NCI-H748 (cell line): Measurements from ENCODE around the gene ENTPD8.

Experiments used
- DNase-seq: peaks from one replicate; lab custom pipeline; 2025; ENCODE audit not compliant: unreplicated experiment; lab: John Stamatoyannopoulos, UW

The ENTPD8 gene, protein sequence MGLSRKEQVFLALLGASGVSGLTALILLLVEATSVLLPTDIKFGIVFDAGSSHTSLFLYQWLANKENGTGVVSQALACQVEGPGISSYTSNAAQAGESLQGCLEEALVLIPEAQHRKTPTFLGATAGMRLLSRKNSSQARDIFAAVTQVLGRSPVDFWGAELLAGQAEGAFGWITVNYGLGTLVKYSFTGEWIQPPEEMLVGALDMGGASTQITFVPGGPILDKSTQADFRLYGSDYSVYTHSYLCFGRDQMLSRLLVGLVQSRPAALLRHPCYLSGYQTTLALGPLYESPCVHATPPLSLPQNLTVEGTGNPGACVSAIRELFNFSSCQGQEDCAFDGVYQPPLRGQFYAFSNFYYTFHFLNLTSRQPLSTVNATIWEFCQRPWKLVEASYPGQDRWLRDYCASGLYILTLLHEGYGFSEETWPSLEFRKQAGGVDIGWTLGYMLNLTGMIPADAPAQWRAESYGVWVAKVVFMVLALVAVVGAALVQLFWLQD

DNA sequence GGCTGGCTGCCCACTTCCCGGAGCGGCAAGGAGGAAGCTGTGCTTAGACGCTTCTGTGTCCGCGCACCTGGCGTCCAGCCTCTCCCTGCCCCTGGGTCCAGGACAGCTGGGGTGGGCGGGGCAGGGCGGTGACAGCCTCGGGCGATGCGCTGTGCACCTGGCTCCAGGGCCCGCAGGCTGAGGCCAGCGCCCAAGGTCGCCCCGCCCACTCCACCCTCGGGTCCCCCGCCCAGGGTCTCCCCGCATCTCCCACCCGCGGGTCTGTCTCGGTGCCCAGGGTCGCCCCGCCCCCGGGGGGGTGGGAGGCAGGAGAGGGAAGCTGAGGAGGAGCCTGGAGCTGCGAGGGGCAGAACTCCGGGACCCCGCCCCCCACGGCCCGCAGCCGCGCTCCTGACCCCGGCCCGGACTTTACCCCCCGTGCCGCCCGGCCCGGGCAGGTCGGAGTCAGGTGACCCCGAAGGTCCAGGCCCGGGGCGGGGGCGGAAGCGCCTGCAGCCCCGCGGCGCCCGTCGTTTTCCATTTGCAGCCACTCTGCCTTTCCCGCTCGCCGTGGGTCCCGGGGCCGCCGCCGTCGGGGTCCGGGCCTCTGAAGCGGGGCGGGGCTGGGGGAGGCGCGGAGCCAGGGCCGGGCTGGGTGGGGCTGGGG, at the start of gene ENTPD8:
ENTPD8 (minus strand) TSS at position 69 of the 646 bp plus-strand sequence. CDS start 3,072 bp downstream, outside the sequence.
- peak; percentile 96 for DNase-seq

DNA sequence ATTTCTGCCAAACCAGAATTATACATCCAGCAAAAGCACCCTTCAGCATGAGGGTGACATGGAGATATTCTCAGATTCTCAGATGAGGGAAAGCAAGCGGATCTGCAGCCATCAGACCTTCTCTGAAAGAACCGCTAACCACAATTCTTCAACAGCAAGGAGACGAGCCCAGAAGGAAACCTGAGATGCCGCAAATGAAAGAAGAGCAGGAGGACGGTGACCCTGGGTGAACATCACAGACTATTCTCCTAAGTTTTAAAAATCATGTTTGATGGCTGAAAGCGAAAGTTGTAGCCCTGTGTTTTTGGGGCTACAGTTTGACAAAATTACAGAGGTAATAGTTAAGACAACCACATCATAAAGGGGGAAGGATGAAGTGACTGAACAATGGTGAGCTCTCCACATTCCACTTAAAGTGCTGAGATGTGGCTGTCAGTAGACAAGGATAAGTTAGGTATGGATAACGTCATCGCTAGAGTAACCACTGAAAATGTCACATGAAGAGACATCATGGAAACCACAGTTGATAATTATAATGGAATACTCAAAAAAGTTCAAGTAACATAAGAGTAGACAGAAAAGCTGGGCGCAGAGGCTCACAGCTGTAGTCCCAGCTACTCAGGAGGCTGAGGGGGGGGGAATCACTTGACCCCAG, 49.5 kb upstream of the ENTPD8 start:
- DNase-seq, result no peak

DNA sequence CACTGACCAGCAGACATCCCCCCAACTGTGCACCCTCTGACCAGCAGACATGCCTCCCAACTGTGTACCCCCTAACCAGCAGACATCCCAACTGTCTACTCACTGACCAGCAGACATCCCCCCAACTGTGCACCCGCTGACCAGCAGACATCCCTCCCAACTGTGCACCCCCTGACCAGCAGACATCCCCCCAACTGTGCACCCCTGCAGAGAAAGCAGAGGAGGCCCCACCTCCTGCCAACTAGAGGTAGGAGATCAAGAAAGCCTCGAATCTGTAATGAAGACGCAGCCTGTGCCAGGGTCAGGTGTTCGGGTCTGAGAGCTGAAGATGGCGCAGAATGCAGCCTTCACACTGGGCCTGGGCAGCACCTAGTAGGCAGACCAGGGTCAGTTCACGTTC, 47.7 kb upstream of the ENTPD8 start:
- DNase-seq, result no peak

DNA sequence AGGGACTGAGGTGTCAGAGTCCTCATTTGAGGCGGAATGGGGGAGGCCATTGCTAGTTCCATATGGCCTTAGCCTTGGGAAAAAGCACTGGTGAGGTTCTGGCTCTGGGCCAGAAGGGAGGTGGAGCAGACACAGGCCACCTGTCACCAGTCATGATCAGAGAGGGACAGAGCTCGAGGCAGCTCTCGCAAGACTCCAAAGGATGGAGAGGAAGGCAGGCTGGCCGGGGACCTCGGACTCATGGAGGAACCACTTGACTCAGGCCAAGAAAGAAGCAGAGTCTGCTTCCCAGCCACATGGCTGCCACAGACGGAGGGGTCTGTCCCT, 47.1 kb upstream of the ENTPD8 start:
- DNase-seq, result peak; percentile 80

DNA sequence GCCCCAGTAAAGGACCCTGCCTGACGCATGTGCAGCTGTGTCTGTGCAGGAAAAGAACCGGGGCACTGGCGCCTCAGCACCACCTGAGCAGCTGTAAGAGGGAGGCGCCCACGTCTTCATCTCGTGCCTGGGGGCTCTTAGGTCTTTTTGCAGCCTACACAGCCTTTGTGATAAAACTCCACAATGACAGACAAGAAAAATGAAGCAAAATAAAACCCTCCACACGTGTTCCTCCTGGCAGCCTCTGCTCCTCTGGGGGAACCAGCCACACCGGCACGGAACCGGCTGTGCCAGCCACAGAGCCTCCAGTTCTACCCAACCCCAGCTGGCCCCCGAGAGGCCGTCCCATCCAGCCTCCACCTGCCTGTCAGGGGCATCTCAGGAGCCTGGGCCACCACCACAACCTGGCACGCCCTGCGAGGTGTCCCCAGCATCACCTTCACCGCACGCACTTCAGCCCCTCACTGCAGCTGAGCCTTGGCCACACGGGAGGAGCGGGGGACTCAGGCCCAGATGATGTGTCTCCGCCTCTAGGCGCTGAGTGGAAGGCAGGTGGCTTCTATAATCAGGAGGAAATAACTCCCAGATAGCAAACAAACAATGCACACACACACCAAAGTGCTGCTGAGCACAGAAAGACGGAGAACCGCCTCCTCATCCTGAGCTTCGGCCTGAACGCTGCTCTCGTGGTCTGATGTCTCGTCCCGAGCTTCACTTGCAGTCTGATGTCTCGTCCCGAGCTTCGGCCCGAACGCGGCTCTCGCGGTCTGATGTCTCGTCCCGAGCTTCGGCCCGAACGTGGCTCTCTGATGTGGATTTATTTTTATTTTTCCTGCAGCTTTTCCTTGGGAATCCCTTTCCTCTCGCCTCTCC, 46.5 kb upstream of the ENTPD8 start:
- peak; percentile 92 for DNase-seq

DNA sequence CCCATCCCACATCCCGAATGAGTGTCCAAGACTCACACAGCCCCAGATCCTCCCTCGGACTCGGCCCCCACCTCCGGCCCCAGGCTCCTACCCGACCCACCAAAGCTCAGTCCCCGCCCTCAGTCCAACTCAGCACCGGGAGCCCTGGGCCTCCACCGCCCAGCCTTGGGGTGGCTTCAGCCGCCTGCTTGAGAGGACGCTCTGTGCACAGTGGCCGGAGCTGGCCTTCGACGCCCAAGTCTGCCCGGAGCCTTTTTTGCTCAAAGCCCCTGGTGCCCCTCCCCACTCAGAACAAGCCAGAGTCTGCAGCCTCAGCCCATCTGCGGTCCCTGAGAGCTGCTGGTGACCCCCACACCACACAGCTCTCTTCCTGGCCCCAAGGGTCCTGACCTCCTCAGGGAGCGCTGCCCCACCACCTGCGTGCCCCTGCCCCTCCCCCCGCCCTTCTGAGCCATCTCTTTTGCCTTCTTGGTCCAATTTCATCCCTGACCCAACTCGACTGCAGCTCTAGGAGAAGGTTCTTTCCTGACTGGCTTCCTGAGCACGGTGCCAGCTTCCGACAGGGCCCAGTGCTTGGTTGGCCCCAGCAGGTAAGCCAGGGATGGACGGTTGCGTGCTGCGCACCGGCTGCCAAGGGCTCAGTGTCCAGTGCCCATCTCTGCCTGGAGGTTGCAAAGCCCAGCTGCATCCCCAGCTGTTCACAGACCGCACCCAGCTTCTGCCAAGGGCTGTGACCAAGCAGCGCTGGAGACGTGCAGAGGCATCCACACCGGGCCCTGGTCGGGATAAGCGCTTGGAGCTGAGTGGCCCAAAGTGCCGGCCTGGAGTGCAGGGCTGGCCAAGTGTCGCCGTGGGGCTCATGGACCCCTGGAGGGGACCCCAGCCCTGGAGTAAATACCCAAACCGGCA, 45.6 kb upstream of the ENTPD8 start:
- DNase-seq, result no peak

DNA sequence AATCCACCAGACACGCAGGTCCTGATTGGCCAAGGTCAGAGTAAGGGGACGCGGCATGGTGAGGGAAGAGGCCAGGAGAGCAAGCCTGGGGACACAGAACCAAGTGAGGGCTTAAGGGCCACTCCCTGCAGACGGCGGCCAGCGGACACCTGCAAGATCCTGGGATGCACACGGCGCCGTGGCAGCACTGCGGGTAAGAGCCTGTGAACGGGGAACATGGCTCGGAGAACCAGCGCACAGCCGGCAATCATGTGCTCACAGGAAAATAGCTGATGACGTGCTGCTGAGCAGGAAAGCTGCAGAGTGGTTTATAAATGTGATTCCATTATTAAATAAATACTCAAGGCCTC, 45.0 kb upstream of the ENTPD8 start:
- no peak for DNase-seq

DNA sequence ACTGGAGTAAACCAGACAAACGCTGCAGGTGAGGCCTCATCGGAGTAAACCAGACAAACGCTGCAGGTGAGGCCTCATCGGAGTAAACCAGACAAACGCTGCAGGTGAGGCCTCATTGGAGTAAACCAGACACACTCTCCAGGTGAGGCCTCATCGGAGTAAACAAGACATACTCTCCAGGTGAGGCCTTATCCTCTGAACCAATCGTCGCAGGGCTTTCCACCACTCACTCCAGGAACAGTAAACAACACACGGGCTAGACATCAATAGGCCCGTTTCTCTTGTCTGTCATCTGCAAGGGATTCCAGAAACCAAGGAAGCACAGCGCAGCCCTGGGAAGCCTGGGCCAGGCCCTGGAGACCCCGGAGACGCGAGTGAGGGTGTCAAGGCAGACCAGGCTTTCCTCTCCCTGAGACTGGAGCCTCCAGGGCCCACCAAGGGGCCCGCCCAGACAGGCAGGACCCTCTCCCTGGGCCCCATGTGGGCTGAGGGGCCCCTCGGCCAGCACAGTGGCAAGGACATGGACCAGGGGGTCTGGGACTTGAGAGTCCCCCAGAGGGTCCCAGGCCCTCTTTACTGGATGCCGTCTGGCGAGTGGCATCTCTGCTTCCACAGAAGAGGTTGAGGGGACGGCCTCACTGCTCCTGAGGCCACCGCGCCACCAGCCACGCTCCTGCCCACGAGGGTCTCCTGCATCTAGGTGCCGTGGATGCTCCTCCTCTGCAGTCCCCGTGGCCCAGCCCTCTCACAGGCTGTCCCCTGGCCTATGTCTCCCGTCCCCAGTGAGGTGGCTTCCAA, 44.4 kb upstream of the ENTPD8 start:
- DNase-seq, result peak; percentile 71

DNA sequence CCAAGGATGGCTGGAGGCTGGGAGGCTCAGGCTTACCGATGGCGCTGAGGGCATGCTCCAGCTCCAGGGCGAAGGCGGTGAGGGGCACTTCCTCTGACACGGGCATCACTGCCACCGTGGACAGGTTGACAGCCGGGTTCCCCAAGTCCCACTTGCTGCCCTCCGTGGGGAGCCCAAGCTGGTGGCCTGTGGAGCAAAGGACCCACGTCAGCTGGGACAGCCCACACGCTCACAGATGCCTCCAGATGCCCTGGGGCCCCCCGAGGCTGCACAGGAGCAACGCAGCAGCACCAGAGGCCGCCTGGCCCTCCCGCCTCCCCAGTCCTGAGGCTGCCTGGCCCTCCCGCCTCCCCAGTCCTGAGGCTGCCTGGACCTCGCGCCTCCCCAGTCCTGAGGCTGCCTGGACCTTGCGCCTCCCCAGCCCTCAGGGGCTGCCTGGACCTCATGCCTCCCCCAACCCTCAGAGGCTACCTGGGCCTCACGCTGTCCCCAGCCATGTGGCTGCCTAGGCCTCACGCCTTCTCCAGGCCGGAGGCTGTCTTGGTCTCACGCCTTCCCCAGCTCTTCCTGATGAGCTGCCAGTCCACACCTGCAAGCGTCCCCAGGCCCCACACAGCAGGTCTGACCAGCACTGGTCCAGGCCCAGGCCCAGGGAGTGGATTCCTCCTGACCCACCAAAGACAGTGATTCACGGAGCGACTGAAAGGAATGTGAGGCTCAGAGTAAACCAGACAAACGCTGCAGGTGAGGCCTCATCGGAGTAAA, 43.6 kb upstream of the ENTPD8 start:
- no peak for DNase-seq

DNA sequence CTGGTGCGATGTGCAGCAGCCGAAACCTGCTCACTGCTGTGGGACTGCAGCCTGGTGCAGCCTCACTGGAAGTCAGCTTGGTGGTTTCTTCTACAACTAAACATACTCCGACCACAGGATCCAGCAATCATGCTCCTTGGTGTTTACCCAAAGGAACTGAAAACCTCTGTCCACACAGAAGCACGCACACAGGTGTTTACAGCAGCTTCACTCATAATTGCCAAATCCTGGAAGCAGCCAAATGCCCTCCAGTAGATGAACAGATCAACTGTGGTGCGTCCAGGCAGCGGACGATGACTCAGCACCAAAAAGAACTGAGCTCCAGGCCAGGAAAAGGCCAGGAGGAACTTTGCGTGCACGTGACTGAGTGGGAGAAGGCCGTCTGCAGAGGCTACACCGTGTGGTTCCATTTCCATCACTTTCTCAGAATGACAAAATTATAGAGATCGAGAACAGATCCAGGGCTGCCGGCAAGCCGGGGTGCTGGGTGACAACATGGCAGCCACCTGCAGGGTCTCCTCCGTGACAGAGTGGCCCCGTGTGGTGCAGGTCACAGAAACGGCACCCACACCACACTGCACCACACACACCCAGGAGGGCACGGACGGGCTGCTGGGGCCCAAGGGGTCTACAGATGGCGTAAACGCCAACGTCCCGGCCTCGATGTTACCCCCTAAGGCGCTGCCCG, 41.1 kb upstream of the ENTPD8 start:
- no peak for DNase-seq

DNA sequence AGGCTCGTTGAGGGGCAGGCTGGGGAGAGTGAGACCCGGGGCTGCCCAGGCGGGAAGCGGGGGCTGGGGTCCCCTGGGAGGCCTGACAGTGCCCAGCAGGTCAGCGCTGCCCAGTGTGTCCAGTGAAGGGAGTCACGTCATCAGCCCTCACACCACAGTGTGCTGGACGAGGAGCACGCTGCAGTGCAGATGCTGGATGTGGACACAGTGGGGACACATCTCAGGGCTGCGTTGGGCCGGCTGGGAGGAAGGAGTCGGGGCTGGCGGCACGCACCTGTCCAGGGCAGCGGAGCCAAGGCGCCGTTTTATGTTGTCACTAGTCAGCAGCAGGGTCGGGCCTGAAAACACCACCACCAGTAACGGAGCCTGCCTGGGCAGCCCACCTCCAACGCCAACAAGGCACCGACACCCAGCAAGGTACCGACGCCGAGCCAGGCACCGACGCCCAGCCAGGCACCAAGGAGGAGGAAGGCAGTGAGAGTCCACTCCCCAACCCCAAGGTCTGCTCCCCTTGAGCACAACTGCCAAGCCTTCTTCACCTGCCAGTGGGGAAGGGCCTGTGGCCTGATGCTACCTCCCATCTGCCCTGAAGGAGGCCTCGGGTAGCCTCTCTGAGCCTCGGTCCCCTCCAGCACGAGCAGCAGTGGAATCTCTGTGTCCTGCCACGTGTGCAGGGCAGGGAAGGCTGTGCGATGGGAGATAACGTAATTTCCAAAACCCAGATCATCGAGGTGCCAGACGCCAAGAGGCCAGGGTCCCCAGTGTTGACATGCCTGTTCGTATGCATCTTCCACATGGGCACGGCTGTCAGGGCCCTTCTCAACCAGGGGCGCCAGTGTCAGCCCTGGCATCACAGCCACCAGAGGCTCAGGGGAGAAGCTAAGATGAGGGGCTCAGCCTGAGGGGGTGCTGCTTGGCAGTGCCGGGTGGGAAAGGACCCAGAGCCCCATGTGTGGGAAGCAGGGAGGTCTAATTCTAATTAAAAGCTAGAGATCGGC, 39.8 kb upstream of the ENTPD8 start:
- no peak for DNase-seq

DNA sequence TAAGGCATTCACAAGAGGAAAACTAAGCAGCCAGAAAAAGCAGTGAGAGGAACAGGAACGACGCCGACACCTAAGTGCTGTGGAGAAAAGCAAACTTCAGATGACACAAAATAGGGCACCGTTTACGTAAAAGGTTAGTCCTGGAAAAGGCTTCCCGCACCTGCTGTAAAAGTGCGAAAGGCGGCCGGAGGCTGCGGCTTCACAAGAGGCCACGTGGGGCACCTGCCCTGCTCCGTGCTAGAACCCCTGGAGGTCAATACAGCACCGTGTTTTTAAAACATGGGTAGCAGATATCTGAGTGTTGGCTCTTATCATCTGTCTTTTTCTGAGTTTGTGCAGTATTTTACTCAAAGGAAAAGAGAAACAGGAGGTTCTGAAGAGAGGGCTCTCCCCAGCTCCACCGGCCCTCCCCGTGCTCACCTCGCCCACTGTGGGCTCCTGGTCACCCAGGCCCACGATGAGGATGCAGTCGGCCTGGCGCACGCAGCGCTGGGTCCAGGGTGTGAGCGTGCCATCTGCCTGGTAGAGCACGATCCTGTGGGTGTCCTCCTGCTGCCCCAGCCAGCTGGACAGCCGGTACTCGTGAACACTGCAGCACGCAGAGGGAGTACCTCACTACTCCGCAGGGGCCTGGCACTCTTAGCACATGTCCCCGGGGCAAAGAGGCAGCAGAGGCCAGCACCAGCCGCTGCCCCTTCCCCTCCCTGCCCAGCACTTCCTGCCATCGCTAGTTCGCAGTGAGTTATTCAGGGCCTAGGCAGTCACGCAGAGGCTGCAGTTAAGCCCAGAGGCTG, 38.9 kb upstream of the ENTPD8 start:
- DNase-seq, result no peak

DNA sequence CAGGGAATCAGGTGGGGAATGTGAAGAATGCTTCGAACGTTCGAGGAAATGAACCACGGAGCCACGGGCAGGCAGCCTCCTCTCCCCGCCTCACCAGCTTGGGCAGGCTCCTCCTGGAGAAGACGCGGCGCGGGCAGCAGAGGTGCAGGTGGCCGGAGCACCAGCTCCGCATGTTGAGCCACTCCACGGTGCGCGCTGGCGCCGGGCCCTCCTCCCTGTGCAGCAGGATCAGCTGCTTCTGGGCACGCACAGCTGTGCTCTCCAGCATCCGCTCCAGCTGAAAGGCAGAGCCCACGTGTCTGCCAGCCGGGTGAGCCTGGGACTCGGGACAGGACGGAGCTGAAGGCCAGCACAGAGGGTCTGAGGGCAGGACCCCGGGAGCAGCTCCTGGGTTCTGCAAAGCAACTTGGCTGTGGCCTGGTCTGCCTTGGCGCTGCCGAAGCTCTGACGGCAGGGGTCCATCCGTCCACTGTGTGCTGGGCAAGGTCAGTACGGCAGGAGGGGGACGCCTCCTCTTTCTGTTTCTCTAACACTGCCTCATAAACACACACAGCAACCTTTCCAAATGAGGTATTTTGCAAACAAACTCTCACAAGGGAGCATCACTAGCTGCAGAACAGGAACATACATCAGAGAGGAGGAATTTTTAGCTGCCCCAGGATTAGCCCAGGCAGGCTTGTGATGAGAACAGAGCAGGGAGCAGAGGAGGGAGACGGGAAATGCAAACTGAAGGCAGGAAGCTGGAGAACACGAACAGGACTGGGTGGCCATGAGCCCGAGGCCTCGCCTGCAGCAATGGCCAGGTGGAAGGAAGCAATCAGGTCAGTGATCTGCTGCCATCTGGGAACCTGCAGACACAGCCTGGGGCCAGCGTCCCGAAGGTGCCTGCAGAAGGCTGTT, 38.1 kb upstream of the ENTPD8 start:
- no peak for DNase-seq

DNA sequence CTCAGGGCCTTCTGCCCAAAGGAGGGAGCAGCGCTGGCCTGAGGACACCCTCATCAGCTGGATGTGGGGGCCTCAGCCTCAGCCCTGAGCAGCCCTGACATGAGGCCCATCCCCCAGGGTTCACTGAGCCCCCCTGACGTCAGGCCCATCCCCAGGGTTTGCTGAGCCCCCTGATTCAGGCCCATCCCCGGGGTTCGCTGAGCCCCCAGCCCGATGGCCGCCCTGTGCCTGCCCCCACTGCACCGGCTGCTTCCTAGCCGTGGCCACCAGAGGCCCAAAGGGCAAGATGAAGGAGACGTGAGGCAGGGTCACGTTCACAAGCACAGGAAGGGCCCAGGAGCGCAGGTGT, 37.4 kb upstream of the ENTPD8 start:
- DNase-seq, result no peak
